HepG2 (cell line): Measurements from ENCODE around the gene SP140L. TPM values are rescaled to one million over a fixed set of nuclear protein-coding genes. Genes with fewer than 3 reads are reported as not detected.

Source experiments
- DRAP1 ChIP-seq: IDR thresholded peaks from 2 replicates; pipeline ENCODE4 v1.6.1; 2016; ENCODE audit warnings: missing genetic modification reagents, missing compliant biosample characterization
- DZIP1 ChIP-seq: sonication (generic); formaldehyde crosslinking; IDR thresholded peaks from 2 replicates; pipeline ENCODE4 v1.5.0; 2020; ENCODE audit warnings: mild to moderate bottlenecking, missing genetic modification reagents
- EHMT2 ChIP-seq: fragments of 200-600 bp; sonication (generic); IDR thresholded peaks from 2 replicates; pipeline ENCODE4 v1.7.0; 2017; ENCODE audit warnings: antibody characterized with exemption, low read depth, low read length, borderline replicate concordance
- ELF4 ChIP-seq: sonication (generic); formaldehyde crosslinking; IDR thresholded peaks from 2 replicates; pipeline ENCODE4 v1.5.0; 2020; ENCODE audit warnings: missing genetic modification reagents, mild to moderate bottlenecking, moderate library complexity, borderline replicate concordance
- FOXA3 ChIP-seq: IDR thresholded peaks from 2 replicates; pipeline ENCODE4 v1.6.1; 2016; ENCODE audit warnings: missing genetic modification reagents, missing compliant biosample characterization
- HNRNPUL1 ChIP-seq: fragments of 200-400 bp; formaldehyde crosslinking; IDR thresholded peaks from 2 replicates; pipeline ENCODE4 v1.6.1; 2017; ENCODE audit warnings: low read depth, mild to moderate bottlenecking, low read length, moderate library complexity
- KAT8 ChIP-seq: IDR thresholded peaks from 2 replicates; pipeline ENCODE4 v1.6.1; 2016; ENCODE audit warnings: missing genetic modification reagents, missing compliant biosample characterization
- NFIB ChIP-seq: sonication (generic); formaldehyde crosslinking; IDR thresholded peaks from 2 replicates; pipeline ENCODE4 v1.9.0; 2021; ENCODE audit warnings: missing genetic modification reagents, mild to moderate bottlenecking, borderline replicate concordance
- NR2F6 ChIP-seq, 2 experiments: IDR thresholded peaks; 2 replicates each; pipeline ENCODE4 v1.6.1; 2016; ENCODE audit warnings: antibody characterized with exemption in 1 of 2, mild to moderate bottlenecking in 1 of 2
- PITX1 ChIP-seq: sonication (generic); formaldehyde crosslinking; IDR thresholded peaks from 2 replicates; pipeline ENCODE4 v1.5.1; 2020; ENCODE audit warnings: mild to moderate bottlenecking, missing genetic modification reagents
- RCOR2 ChIP-seq: IDR thresholded peaks from 2 replicates; pipeline ENCODE4 v1.6.1; 2016; ENCODE audit warnings: missing biosample characterization, missing genetic modification reagents
- SAP130 ChIP-seq: IDR thresholded peaks from 2 replicates; pipeline ENCODE4 v1.6.1; 2016; ENCODE audit warnings: low read depth
- SOX13 ChIP-seq, 3 experiments: fragments of 450-650 bp in 1 of 3; sonication (generic) in 1 of 3; formaldehyde crosslinking in 1 of 3; IDR thresholded peaks in 2 of 3; conservative IDR thresholded peaks in 1 of 3; 2 replicates each; pipeline versions ENCODE4 v1.5.0 to v1.6.1; 2016 to 2020; ENCODE audit warnings: antibody characterized with exemption in 1 of 3, mild to moderate bottlenecking in 1 of 3, missing compliant biosample characterization in 1 of 3, missing genetic modification reagents in 1 of 3, moderate library complexity in 1 of 3
- SP4 ChIP-seq: sonication (generic); formaldehyde crosslinking; IDR thresholded peaks from 2 replicates; pipeline ENCODE4 v1.8.1; 2023; ENCODE audit warnings: mild to moderate bottlenecking, missing genetic modification reagents
- SRSF4 ChIP-seq: fragments of 200-400 bp; formaldehyde crosslinking; IDR thresholded peaks from one replicate; pipeline ENCODE4 v1.6.1; 2018; ENCODE audit warnings: mild to moderate bottlenecking, low read depth, low read length, moderate library complexity; ENCODE audit not compliant: poor library complexity, severe bottlenecking
- TCF7 ChIP-seq: sonication (generic); IDR thresholded peaks from 2 replicates; pipeline ENCODE4 v1.6.1; 2016; ENCODE audit warnings: antibody characterized with exemption, low read depth
- TFAP4 ChIP-seq: sonication (generic); IDR thresholded peaks from 2 replicates; pipeline ENCODE4 v1.6.1; 2016; ENCODE audit warnings: low read depth, borderline replicate concordance
- XRCC5 ChIP-seq: fragments of 200-400 bp; formaldehyde crosslinking; optimal IDR thresholded peaks from 2 replicates; pipeline ENCODE3; 2017; ENCODE audit warnings: mild to moderate bottlenecking, low read length
- YY1 ChIP-seq: IDR thresholded peaks from 2 replicates; pipeline ENCODE4 v1.6.1; 2011; ENCODE audit warnings: low read length, low read depth, moderate library complexity, mild to moderate bottlenecking; ENCODE audit not compliant: insufficient read depth, insufficient replicate concordance
- ZNF17 ChIP-seq: sonication (generic); formaldehyde crosslinking; IDR thresholded peaks from 2 replicates; pipeline ENCODE4 v1.5.0; 2020; ENCODE audit warnings: mild to moderate bottlenecking, missing genetic modification reagents
- ZNF180 ChIP-seq: sonication (generic); formaldehyde crosslinking; IDR thresholded peaks from 2 replicates; pipeline ENCODE4 v1.4.0; 2020; ENCODE audit warnings: low read depth, missing genetic modification reagents, borderline replicate concordance
- ZNF703 ChIP-seq: sonication (generic); formaldehyde crosslinking; IDR thresholded peaks from 2 replicates; pipeline ENCODE4 v1.5.1; 2020; ENCODE audit warnings: missing genetic modification reagents, mild to moderate bottlenecking, moderate library complexity, borderline replicate concordance
- ZNF766 ChIP-seq: sonication (generic); formaldehyde crosslinking; IDR thresholded peaks from 2 replicates; pipeline ENCODE4 v1.5.0; 2020; ENCODE audit warnings: missing genetic modification reagents, borderline replicate concordance
- ZNF839 ChIP-seq: sonication (generic); formaldehyde crosslinking; IDR thresholded peaks from 2 replicates; pipeline ENCODE4 v1.4.0; 2020; ENCODE audit warnings: missing genetic modification reagents, mild to moderate bottlenecking, borderline replicate concordance
- polyA plus RNA-seq, 8 experiments: library from polyadenylated mRNA; depleted of rRNA in 3 of 8; stranded (reverse) in 7 of 8; unstranded in 1 of 8; fragments of >200 nt; fragmentation: Illumina TruSeq in 4 of 8; extraction: Trizol in 4 of 8; gene quantifications; 2 replicates each; pipeline versions ENCODE4 v1.2.1 to v1.2.3, GENCODE V29; 2011 to 2016; ENCODE audit warnings: low read depth in 4 of 8, missing spikeins in 1 of 8, mixed read lengths in 1 of 8; ENCODE audit not compliant: insufficient read depth in 1 of 8
- total RNA-seq, 5 experiments: library from RNA; depleted of rRNA; stranded (reverse); fragments of >200 nt; fragmentation: Illumina TruSeq; extraction: Trizol; gene quantifications; 2 replicates each; pipeline ENCODE4 v1.2.3, GENCODE V29; 2016; ENCODE audit warnings: low read depth in 1 of 5
- TF ChIP-seq, protein P1 (sequence below): IDR thresholded peaks from 2 replicates; pipeline ENCODE4 v1.6.1; 2016; ENCODE audit warnings: mild to moderate bottlenecking, missing biosample characterization, missing genetic modification reagents
- TF ChIP-seq, protein P2 (sequence below): sonication (generic); formaldehyde crosslinking; IDR thresholded peaks from 2 replicates; pipeline ENCODE4 v1.4.0; 2020; ENCODE audit warnings: missing genetic modification reagents

Gene SP140L
- total and polyA plus RNA-seq, 2 of the 13 experiments (the other 11 are each of a cell fraction or from before 2014, with no cell fraction given), result 10.9 to 17.5 TPM

- no peak for TF ChIP-seq SRSF4
- TF ChIP-seq FOXA3 (CRISPR knock-in tag), result peak; percentile 92
- TF ChIP-seq HNRNPUL1, result no peak
- no peak for TF ChIP-seq ZNF17 (CRISPR knock-in tag)
- TF ChIP-seq PITX1 (CRISPR knock-in tag), result no peak
- no peak for TF ChIP-seq TFAP4
- TF ChIP-seq, protein P1, sequence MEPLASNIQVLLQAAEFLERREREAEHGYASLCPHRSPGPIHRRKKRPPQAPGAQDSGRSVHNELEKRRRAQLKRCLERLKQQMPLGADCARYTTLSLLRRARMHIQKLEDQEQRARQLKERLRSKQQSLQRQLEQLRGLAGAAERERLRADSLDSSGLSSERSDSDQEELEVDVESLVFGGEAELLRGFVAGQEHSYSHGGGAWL (CRISPR knock-in tag), result no peak
- TF ChIP-seq DRAP1 (CRISPR knock-in tag), result no peak
- TF ChIP-seq XRCC5, result no peak
- no peak for TF ChIP-seq ZNF839
- TF ChIP-seq SAP130, result peak; percentile 69
- no peak for TF ChIP-seq NFIB (CRISPR knock-in tag)
- no peak; the same call in 1 of the 2 replicates for TF ChIP-seq KAT8 (CRISPR knock-in tag)
- TF ChIP-seq TCF7, result peak; percentile 41; the same call in 1 of the 2 replicates
- TF ChIP-seq, protein P2, sequence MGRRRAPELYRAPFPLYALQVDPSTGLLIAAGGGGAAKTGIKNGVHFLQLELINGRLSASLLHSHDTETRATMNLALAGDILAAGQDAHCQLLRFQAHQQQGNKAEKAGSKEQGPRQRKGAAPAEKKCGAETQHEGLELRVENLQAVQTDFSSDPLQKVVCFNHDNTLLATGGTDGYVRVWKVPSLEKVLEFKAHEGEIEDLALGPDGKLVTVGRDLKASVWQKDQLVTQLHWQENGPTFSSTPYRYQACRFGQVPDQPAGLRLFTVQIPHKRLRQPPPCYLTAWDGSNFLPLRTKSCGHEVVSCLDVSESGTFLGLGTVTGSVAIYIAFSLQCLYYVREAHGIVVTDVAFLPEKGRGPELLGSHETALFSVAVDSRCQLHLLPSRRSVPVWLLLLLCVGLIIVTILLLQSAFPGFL, result no peak
- no peak for TF ChIP-seq ZNF180 (CRISPR knock-in tag)
- TF ChIP-seq DZIP1, result no peak
- no peak for TF ChIP-seq NR2F6 (IDR thresholded peaks at IDR 0.05)
- no peak for TF ChIP-seq NR2F6 (CRISPR knock-in tag; IDR thresholded peaks at IDR 0.05)
- no peak for TF ChIP-seq SP4
- TF ChIP-seq YY1, result no peak
- TF ChIP-seq SOX13 (IDR thresholded peaks at IDR 0.05), result 0 out of 2 replicates have a peak, but pooled peaks have one; percentile 12
- TF ChIP-seq SOX13 (CRISPR knock-in tag; conservative IDR thresholded peaks at IDR 0.05 in 1 of 2, IDR thresholded peaks at IDR 0.05 in 1 of 2), result peak in 1 of 2 experiments; percentile 90; a peak in 2 of 4 replicates
- no peak for TF ChIP-seq ZNF703 (CRISPR knock-in tag)
- no peak for TF ChIP-seq ZNF766 (CRISPR knock-in tag)
- TF ChIP-seq RCOR2 (CRISPR knock-in tag), result peak; percentile 44; the same call in 1 of the 2 replicates
- TF ChIP-seq EHMT2, result peak; percentile 65; the same call in 1 of the 2 replicates
- TF ChIP-seq ELF4 (CRISPR knock-in tag), result no peak
Measured at GRCh38 chr2:230356084-230356483, 29.1 kb downstream of the SP140L start (continued).
